OCI-LY7 (cell line): ENCODE data around the gene PGRMC2.

ENCODE experiments used
- EZH2phosphoT487 ChIP-seq: fragments of 200-600 bp; sonication (generic); IDR thresholded peaks from 2 replicates; pipeline ENCODE4 v1.6.1; 2018; ENCODE audit warnings: low read depth, borderline replicate concordance, mild to moderate bottlenecking, mixed run types, antibody characterized with exemption, low read length, moderate library complexity, mixed read lengths
- TF ChIP-seq, protein P1 (sequence below): fragments of 200-600 bp; sonication (generic); conservative IDR thresholded peaks from 2 replicates; pipeline ENCODE4 v1.5.1; 2014; ENCODE audit warnings: mild to moderate bottlenecking, antibody characterized with exemption, low read length, moderate library complexity, mixed read lengths

DNA sequence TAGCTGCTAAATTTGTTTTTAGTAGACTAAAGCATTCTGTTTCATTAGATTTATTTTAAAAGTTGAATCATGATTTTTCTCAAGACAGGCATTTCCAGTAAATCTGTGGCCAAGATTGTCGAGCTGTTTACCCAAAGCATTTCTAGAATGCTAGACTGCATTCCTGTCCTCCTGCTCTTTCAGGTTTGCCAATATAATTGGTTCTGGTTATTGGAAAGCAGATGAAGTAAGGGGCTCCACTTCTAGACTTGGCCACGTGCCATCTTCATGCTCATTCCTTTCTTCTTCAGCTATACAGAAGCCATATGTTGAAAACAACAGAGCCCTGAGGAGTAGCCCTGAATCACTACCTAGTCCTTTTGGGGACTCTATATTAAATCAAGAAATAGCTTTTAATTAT lies 62.5 kb downstream of the PGRMC2 start:
- TF ChIP-seq EZH2phosphoT487 = no peak
- TF ChIP-seq, protein P1, sequence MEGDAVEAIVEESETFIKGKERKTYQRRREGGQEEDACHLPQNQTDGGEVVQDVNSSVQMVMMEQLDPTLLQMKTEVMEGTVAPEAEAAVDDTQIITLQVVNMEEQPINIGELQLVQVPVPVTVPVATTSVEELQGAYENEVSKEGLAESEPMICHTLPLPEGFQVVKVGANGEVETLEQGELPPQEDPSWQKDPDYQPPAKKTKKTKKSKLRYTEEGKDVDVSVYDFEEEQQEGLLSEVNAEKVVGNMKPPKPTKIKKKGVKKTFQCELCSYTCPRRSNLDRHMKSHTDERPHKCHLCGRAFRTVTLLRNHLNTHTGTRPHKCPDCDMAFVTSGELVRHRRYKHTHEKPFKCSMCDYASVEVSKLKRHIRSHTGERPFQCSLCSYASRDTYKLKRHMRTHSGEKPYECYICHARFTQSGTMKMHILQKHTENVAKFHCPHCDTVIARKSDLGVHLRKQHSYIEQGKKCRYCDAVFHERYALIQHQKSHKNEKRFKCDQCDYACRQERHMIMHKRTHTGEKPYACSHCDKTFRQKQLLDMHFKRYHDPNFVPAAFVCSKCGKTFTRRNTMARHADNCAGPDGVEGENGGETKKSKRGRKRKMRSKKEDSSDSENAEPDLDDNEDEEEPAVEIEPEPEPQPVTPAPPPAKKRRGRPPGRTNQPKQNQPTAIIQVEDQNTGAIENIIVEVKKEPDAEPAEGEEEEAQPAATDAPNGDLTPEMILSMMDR = no peak
